GM23338 (cell line): ENCODE measurements around the gene KIF6. TPM values are rescaled to one million over a fixed set of nuclear protein-coding genes. Genes with fewer than 3 reads are reported as not detected.

Experiments
- ATAC-seq: fragments of 200-7000 bp; cut with Tn5 transposase; 3 replicates; pipeline ENCODE4 v1.9.1; 2020
- DNase-seq: peaks from one replicate; pipeline ENCODE4 v3.0.0-alpha.2; 2015; ENCODE audit warnings: low spot score
- H2AFZ ChIP-seq: fragments of 200-600 bp; sonication (generic); 2 replicates; pipeline ENCODE4 v1.8.0; 2016; ENCODE audit warnings: antibody characterized with exemption, mild to moderate bottlenecking, moderate library complexity
- H3F3A ChIP-seq: fragments of 200-600 bp; sonication (generic); replicated peaks from 2 replicates; pipeline ENCODE4 v1.8.0; 2017; ENCODE audit warnings: antibody characterized with exemption, mixed run types, low read depth
- H3K27ac ChIP-seq: fragments of 200-600 bp; sonication (generic); 2 replicates; pipeline ENCODE4 v1.6.1; 2016; ENCODE audit warnings: low read depth
- H3K27me3 ChIP-seq: fragments of 200-600 bp; sonication (generic); 2 replicates; pipeline ENCODE4 v1.8.0; 2016; ENCODE audit warnings: mild to moderate bottlenecking, mixed run types, moderate library complexity; ENCODE audit not compliant: insufficient read depth
- H3K36me3 ChIP-seq: fragments of 200-600 bp; sonication (generic); 2 replicates; pipeline ENCODE4 v1.8.0; 2016; ENCODE audit warnings: mild to moderate bottlenecking; ENCODE audit not compliant: insufficient read depth
- H3K4me1 ChIP-seq: fragments of 200-600 bp; sonication (generic); 2 replicates; pipeline ENCODE4 v1.8.0; 2016; ENCODE audit warnings: mild to moderate bottlenecking, moderate library complexity; ENCODE audit not compliant: insufficient read depth
- H3K4me2 ChIP-seq: fragments of 200-600 bp; sonication (generic); 2 replicates; pipeline ENCODE4 v1.7.1; 2017; ENCODE audit warnings: mixed run types
- H3K4me3 ChIP-seq: fragments of 200-600 bp; sonication (generic); 2 replicates; pipeline ENCODE4 v1.6.1; 2016; ENCODE audit warnings: mixed run types
- H3K79me2 ChIP-seq: fragments of 200-600 bp; sonication (generic); replicated peaks from 2 replicates; pipeline ENCODE4 v1.8.0; 2017; ENCODE audit warnings: mild to moderate bottlenecking; ENCODE audit not compliant: insufficient read depth
- H3K9me2 ChIP-seq: fragments of 200-600 bp; sonication (generic); 2 replicates; pipeline ENCODE4 v1.8.0; 2017; ENCODE audit not compliant: insufficient read depth
- H4K20me1 ChIP-seq: fragments of 200-600 bp; sonication (generic); replicated peaks from 2 replicates; pipeline ENCODE4 v1.8.0; 2017; ENCODE audit warnings: mild to moderate bottlenecking; ENCODE audit not compliant: insufficient read depth
- H3K27ac Mint-ChIP-seq: 2 replicates; pipeline ENCODE4 v1.8.0; 2020; ENCODE audit warnings: inconsistent platforms, mild to moderate bottlenecking, moderate library complexity, mixed read lengths
- H3K27me3 Mint-ChIP-seq: 3 replicates; pipeline ENCODE4 v1.8.0; 2022; ENCODE audit warnings: low read depth, mild to moderate bottlenecking, moderate library complexity, mixed read lengths, inconsistent platforms; ENCODE audit not compliant: insufficient read depth, poor library complexity
- H3K36me3 Mint-ChIP-seq: 3 replicates; pipeline ENCODE4 v1.8.0; 2021; ENCODE audit warnings: low read depth, mild to moderate bottlenecking, inconsistent platforms, moderate library complexity, mixed read lengths
- H3K4me1 Mint-ChIP-seq: 3 replicates; pipeline ENCODE4 v1.8.0; 2020; ENCODE audit warnings: mild to moderate bottlenecking, inconsistent platforms, mixed read lengths
- H3K4me3 Mint-ChIP-seq: 3 replicates; pipeline ENCODE4 v1.8.0; 2021; ENCODE audit warnings: moderate library complexity, mild to moderate bottlenecking, inconsistent platforms, mixed read lengths
- H3K9me3 Mint-ChIP-seq: 3 replicates; pipeline ENCODE4 v1.8.0; 2020; ENCODE audit warnings: moderate library complexity, mild to moderate bottlenecking, inconsistent platforms, mixed read lengths
- CREB1 ChIP-seq: fragments of 250-450 bp; sonication (Bioruptor Pico); IDR thresholded peaks from 2 replicates; pipeline ENCODE4 v1.5.0; 2020; ENCODE audit warnings: low read depth, mild to moderate bottlenecking, moderate library complexity
- EZH2 ChIP-seq: fragments of 200-600 bp; sonication (generic); IDR thresholded peaks from one replicate; pipeline ENCODE4 v1.8.0; 2017; ENCODE audit warnings: antibody characterized with exemption, mild to moderate bottlenecking, low read depth; ENCODE audit not compliant: unreplicated experiment
- EZH2phosphoT487 ChIP-seq: fragments of 200-600 bp; sonication (generic); IDR thresholded peaks from one replicate; pipeline ENCODE4 v1.8.1; 2018; ENCODE audit warnings: antibody characterized with exemption; ENCODE audit not compliant: unreplicated experiment
- JUNB ChIP-seq: IDR thresholded peaks from one replicate; pipeline ENCODE4 v1.6.1; 2016; ENCODE audit warnings: antibody characterized with exemption; ENCODE audit not compliant: unreplicated experiment
- NANOG ChIP-seq: IDR thresholded peaks from 2 replicates; pipeline ENCODE4 v1.6.1; 2016; ENCODE audit warnings: antibody characterized with exemption, borderline replicate concordance
- POLR2AphosphoS5 ChIP-seq: IDR thresholded peaks from 2 replicates; pipeline ENCODE4 v1.6.1; 2016; ENCODE audit warnings: antibody characterized with exemption, low read depth
- STAT1 ChIP-seq: IDR thresholded peaks from one replicate; pipeline ENCODE4 v1.6.1; 2016; ENCODE audit warnings: antibody characterized with exemption; ENCODE audit not compliant: unreplicated experiment
- ZNF114 ChIP-seq: fragments of 250-450 bp; sonication (Bioruptor Pico); IDR thresholded peaks from 2 replicates; pipeline ENCODE4 v1.5.0; 2020; ENCODE audit warnings: mild to moderate bottlenecking, moderate library complexity
- ZNF331 ChIP-seq: fragments of 250-450 bp; sonication (Bioruptor Pico); IDR thresholded peaks from 2 replicates; pipeline ENCODE4 v1.5.0; 2020; ENCODE audit warnings: low read depth, mild to moderate bottlenecking, moderate library complexity
- polyA plus RNA-seq: library from polyadenylated mRNA; unstranded; fragments of >200 nt; fragmentation: Nextera tagmentation; extraction: Ambion mirVana; gene quantifications from 2 replicates; pipeline ENCODE4 v1.2.1, GENCODE V29; 2016
- total RNA-seq: library from RNA; depleted of rRNA; stranded (reverse); fragments of >200 nt; shearing (Covaris generic); gene quantifications from 2 replicates; pipeline ENCODE4 v1.2.3, GENCODE V29; 2014
- TF ChIP-seq, protein P1 (sequence below): IDR thresholded peaks from one replicate; pipeline ENCODE4 v1.6.1; 2018; ENCODE audit warnings: antibody characterized with exemption; ENCODE audit not compliant: unreplicated experiment
- TF ChIP-seq, protein P2 (sequence below): IDR thresholded peaks from 2 replicates; pipeline ENCODE4 v1.6.1; 2016; ENCODE audit warnings: antibody characterized with exemption
- TF ChIP-seq, protein P3 (sequence below), 2 experiments: fragments of 200-600 bp in 1 of 2; sonication (generic) in 1 of 2; conservative IDR thresholded peaks; 2 replicates each; pipeline versions ENCODE4 v1.5.1 to v1.6.1; 2016 to 2017; ENCODE audit warnings: antibody characterized with exemption in 2 of 2, low read depth in 2 of 2, mild to moderate bottlenecking in 2 of 2, moderate library complexity in 1 of 2
- TF ChIP-seq, protein P4 (sequence below): fragments of 250-450 bp; sonication (Bioruptor Pico); IDR thresholded peaks from 2 replicates; pipeline ENCODE4 v1.5.0; 2020; ENCODE audit warnings: mild to moderate bottlenecking, moderate library complexity

KIF6 gene
- total and polyA plus RNA-seq, 2 experiments from 2014 or later: 0.87 to 1.7 TPM

DNA sequence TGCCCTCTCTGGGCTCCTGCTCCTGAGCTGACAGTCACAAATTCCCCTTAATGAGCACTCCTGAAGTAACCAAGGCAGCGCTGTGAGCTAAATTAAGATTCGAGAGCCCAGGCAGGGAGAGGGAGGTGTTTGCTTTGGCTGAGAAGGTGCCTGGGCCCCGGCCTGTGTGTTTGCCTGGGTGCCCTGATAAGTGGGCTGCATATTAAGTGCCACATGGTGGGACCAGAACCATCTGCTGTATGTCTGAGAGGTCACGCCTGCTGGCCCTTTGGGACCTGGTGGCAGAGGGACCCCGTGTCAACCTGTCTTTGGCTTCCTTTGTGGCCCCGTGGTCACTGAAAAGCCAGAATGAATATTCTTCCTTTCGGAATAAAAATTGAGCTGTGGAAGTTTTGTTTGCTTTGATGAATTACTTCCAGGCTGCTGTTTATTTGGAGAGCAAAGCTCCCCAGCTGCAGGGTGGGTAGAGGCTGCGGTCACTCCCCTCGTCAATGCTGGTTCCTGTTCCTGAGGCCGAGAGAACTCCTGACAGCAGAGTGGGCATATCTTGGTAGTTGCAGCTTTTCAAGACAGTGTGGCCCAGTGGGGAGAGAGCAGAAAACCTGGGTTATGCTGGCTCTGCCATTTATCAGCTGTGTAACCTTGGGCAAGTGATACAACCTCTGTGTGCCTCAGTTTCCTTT, 385.2 kb downstream of the KIF6 start:
- ATAC-seq (peak; percentile 17; the same call in 2 of the 3 replicates), DNase-seq (no peak)
- Histone ChIP-seq H3K27me3 (no peaks in the 10 kb centered on the region), H3K4me1 (peaks cover 6% of the 10 kb centered on the region), H3K4me3 (no peak overlapping the region), H2AFZ (no peak overlapping the region), H3K36me3 (no peaks in the 10 kb centered on the region), H3K79me2 (no peaks in the 10 kb centered on the region), H3K9me2 (peaks cover 9% of the 10 kb centered on the region; the same call in 1 of the 2 replicates), H4K20me1 (no peaks in the 10 kb centered on the region; the same call in 1 of the 2 replicates), H3F3A (no peaks in the 10 kb centered on the region), H3K27ac (no peak overlapping the region), H3K4me2 (no peak overlapping the region)
- TF ChIP-seq EZH2 (no peak), POLR2AphosphoS5 (no peak), ZNF114 (CRISPR knock-in tag) (no peak), STAT1 (no peak), ZNF331 (CRISPR knock-in tag) (no peak), JUNB (no peak), EZH2phosphoT487 (no peak), NANOG (no peak), CREB1 (no peak)
- TF ChIP-seq, protein P1, sequence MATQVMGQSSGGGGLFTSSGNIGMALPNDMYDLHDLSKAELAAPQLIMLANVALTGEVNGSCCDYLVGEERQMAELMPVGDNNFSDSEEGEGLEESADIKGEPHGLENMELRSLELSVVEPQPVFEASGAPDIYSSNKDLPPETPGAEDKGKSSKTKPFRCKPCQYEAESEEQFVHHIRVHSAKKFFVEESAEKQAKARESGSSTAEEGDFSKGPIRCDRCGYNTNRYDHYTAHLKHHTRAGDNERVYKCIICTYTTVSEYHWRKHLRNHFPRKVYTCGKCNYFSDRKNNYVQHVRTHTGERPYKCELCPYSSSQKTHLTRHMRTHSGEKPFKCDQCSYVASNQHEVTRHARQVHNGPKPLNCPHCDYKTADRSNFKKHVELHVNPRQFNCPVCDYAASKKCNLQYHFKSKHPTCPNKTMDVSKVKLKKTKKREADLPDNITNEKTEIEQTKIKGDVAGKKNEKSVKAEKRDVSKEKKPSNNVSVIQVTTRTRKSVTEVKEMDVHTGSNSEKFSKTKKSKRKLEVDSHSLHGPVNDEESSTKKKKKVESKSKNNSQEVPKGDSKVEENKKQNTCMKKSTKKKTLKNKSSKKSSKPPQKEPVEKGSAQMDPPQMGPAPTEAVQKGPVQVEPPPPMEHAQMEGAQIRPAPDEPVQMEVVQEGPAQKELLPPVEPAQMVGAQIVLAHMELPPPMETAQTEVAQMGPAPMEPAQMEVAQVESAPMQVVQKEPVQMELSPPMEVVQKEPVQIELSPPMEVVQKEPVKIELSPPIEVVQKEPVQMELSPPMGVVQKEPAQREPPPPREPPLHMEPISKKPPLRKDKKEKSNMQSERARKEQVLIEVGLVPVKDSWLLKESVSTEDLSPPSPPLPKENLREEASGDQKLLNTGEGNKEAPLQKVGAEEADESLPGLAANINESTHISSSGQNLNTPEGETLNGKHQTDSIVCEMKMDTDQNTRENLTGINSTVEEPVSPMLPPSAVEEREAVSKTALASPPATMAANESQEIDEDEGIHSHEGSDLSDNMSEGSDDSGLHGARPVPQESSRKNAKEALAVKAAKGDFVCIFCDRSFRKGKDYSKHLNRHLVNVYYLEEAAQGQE: no peak
- TF ChIP-seq, protein P2, sequence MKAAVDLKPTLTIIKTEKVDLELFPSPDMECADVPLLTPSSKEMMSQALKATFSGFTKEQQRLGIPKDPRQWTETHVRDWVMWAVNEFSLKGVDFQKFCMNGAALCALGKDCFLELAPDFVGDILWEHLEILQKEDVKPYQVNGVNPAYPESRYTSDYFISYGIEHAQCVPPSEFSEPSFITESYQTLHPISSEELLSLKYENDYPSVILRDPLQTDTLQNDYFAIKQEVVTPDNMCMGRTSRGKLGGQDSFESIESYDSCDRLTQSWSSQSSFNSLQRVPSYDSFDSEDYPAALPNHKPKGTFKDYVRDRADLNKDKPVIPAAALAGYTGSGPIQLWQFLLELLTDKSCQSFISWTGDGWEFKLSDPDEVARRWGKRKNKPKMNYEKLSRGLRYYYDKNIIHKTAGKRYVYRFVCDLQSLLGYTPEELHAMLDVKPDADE: no peak
- TF ChIP-seq, protein P3, sequence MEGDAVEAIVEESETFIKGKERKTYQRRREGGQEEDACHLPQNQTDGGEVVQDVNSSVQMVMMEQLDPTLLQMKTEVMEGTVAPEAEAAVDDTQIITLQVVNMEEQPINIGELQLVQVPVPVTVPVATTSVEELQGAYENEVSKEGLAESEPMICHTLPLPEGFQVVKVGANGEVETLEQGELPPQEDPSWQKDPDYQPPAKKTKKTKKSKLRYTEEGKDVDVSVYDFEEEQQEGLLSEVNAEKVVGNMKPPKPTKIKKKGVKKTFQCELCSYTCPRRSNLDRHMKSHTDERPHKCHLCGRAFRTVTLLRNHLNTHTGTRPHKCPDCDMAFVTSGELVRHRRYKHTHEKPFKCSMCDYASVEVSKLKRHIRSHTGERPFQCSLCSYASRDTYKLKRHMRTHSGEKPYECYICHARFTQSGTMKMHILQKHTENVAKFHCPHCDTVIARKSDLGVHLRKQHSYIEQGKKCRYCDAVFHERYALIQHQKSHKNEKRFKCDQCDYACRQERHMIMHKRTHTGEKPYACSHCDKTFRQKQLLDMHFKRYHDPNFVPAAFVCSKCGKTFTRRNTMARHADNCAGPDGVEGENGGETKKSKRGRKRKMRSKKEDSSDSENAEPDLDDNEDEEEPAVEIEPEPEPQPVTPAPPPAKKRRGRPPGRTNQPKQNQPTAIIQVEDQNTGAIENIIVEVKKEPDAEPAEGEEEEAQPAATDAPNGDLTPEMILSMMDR (conservative IDR thresholded peaks at IDR 0.05; ENCODE audit: low read depth in 2 of 2): no peak
- TF ChIP-seq, protein P4, sequence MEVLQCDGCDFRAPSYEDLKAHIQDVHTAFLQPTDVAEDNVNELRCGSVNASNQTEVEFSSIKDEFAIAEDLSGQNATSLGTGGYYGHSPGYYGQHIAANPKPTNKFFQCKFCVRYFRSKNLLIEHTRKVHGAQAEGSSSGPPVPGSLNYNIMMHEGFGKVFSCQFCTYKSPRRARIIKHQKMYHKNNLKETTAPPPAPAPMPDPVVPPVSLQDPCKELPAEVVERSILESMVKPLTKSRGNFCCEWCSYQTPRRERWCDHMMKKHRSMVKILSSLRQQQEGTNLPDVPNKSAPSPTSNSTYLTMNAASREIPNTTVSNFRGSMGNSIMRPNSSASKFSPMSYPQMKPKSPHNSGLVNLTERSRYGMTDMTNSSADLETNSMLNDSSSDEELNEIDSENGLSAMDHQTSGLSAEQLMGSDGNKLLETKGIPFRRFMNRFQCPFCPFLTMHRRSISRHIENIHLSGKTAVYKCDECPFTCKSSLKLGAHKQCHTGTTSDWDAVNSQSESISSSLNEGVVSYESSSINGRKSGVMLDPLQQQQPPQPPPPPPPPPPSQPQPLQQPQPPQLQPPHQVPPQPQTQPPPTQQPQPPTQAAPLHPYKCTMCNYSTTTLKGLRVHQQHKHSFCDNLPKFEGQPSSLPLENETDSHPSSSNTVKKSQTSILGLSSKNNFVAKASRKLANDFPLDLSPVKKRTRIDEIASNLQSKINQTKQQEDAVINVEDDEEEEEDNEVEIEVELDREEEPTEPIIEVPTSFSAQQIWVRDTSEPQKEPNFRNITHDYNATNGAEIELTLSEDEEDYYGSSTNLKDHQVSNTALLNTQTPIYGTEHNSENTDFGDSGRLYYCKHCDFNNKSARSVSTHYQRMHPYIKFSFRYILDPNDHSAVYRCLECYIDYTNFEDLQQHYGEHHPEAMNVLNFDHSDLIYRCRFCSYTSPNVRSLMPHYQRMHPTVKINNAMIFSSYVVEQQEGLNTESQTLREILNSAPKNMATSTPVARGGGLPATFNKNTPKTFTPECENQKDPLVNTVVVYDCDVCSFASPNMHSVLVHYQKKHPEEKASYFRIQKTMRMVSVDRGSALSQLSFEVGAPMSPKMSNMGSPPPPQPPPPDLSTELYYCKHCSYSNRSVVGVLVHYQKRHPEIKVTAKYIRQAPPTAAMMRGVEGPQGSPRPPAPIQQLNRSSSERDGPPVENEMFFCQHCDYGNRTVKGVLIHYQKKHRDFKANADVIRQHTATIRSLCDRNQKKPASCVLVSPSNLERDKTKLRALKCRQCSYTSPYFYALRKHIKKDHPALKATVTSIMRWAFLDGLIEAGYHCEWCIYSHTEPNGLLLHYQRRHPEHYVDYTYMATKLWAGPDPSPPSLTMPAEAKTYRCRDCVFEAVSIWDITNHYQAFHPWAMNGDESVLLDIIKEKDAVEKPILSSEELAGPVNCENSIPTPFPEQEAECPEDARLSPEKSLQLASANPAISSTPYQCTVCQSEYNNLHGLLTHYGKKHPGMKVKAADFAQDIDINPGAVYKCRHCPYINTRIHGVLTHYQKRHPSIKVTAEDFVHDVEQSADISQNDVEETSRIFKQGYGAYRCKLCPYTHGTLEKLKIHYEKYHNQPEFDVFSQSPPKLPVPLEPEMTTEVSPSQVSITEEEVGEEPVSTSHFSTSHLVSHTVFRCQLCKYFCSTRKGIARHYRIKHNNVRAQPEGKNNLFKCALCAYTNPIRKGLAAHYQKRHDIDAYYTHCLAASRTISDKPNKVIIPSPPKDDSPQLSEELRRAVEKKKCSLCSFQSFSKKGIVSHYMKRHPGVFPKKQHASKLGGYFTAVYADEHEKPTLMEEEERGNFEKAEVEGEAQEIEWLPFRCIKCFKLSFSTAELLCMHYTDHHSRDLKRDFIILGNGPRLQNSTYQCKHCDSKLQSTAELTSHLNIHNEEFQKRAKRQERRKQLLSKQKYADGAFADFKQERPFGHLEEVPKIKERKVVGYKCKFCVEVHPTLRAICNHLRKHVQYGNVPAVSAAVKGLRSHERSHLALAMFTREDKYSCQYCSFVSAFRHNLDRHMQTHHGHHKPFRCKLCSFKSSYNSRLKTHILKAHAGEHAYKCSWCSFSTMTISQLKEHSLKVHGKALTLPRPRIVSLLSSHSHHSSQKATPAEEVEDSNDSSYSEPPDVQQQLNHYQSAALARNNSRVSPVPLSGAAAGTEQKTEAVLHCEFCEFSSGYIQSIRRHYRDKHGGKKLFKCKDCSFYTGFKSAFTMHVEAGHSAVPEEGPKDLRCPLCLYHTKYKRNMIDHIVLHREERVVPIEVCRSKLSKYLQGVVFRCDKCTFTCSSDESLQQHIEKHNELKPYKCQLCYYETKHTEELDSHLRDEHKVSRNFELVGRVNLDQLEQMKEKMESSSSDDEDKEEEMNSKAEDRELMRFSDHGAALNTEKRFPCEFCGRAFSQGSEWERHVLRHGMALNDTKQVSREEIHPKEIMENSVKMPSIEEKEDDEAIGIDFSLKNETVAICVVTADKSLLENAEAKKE: no peak
- Mint-ChIP-seq H3K4me3 (no peak overlapping the region), H3K27me3 (peaks cover 12% of the 10 kb centered on the region), H3K27ac (no peak overlapping the region), H3K9me3 (no peaks in the 10 kb centered on the region), H3K4me1 (peaks cover 35% of the 10 kb centered on the region), H3K36me3 (no peaks in the 10 kb centered on the region)
